K562 (cell line): ENCODE results near the gene GGA3. TPM values are rescaled to one million over a fixed set of nuclear protein-coding genes. Genes with fewer than 3 reads are reported as not detected.

Experiments
- ATAC-seq: fragments of 200-7000 bp; cut with Tn5 transposase; 3 replicates; pipeline ENCODE4 v1.9.1; 2020; ENCODE audit warnings: moderate library complexity
- BruUV-seq: library from RNA; stranded (reverse); fragments of 400-500 nt; replicated peaks from 2 replicates; lab custom pipeline; 2021; lab: Mats Ljungman, UMichigan
- CTCF ChIA-PET: fragments of 300-600 bp; formaldehyde crosslinking; extraction: SDS; loops from one replicate; lab custom pipeline; 2021; ENCODE audit warnings: low intra/inter-chr PET ratio; lab: Yijun Ruan, JAX
- POLR2A ChIA-PET: fragments of 300-600, 350-650 bp; sonication (Branson Sonifier 250); formaldehyde crosslinking; extraction: SDS; loops from one replicate; lab custom pipeline; 2021; ENCODE audit warnings: antibody characterized with exemption, inconsistent platforms; lab: Yijun Ruan, JAX
- DNase-seq, 4 experiments: peaks; one replicate each; pipeline versions ENCODE4 v3.0.0 to v3.0.0-alpha.2; 2011 to 2018; ENCODE audit warnings: low spot score in 3 of 4, mixed read lengths in 3 of 4; ENCODE audit errors: extremely low read depth in 1 of 4
- FAIRE-seq: peaks from 2 replicates; lab custom pipeline; 2011; peaks lifted over from hg19 to GRCh38; lab: Jason Lieb, UNC
- H2AFZ ChIP-seq: 2 replicates; pipeline ENCODE4 v1.6.0; 2011; ENCODE audit warnings: low read depth, low read length, control low read depth, inconsistent platforms
- H3K27ac ChIP-seq: fragments of 200-600 bp; 3 replicates; pipeline ENCODE4 v1.8.0; 2011; ENCODE audit warnings: low read depth, mild to moderate bottlenecking, control low read depth, inconsistent platforms, low read length, moderate library complexity, mixed read lengths; ENCODE audit errors: extremely low read depth
- H3K27me3 ChIP-seq, 2 experiments: fragments of 300-600 bp in 1 of 2; 2 replicates in 1 of 2; 3 replicates in 1 of 2; pipeline versions ENCODE4 v1.6.0 to v1.8.0; 2011; ENCODE audit warnings: inconsistent platforms in 2 of 2, low read length in 2 of 2, mild to moderate bottlenecking in 1 of 2, mixed read lengths in 1 of 2, moderate library complexity in 1 of 2; ENCODE audit not compliant: control insufficient read depth in 2 of 2, insufficient read depth in 2 of 2
- H3K36me3 ChIP-seq: fragments of 300-600 bp; 3 replicates; pipeline ENCODE4 v1.8.0; 2011; ENCODE audit warnings: mild to moderate bottlenecking, low read length, inconsistent platforms; ENCODE audit not compliant: control insufficient read depth, insufficient read depth
- H3K4me1 ChIP-seq, 2 experiments: fragments of 200-600 bp in 1 of 2; replicated peaks in 1 of 2; 2 replicates in 1 of 2; 3 replicates in 1 of 2; pipeline versions ENCODE4 v1.5.1 to v1.8.0; 2011; ENCODE audit warnings: inconsistent platforms in 2 of 2, low read length in 2 of 2, mild to moderate bottlenecking in 1 of 2, mixed read lengths in 1 of 2, moderate library complexity in 1 of 2; ENCODE audit not compliant: control insufficient read depth in 2 of 2, insufficient read depth in 2 of 2
- H3K4me2 ChIP-seq: 2 replicates; pipeline ENCODE4 v1.6.1; 2011; ENCODE audit warnings: low read length, control low read depth, inconsistent platforms, mixed read lengths; ENCODE audit not compliant: insufficient read depth
- H3K4me3 ChIP-seq: fragments of 200-600 bp; sonication (generic), shearing (Covaris generic); 2 replicates; pipeline ENCODE4 v1.5.1; 2016; ENCODE audit warnings: control low read depth, inconsistent platforms
- H3K79me2 ChIP-seq: fragments of 200-600 bp; 3 replicates; pipeline ENCODE4 v1.8.0; 2011; ENCODE audit warnings: low read length, inconsistent platforms; ENCODE audit not compliant: control insufficient read depth, insufficient read depth
- H3K9ac ChIP-seq, 2 experiments: 2 replicates each; pipeline versions ENCODE4 v1.6.0 to v1.6.1; 2011; ENCODE audit warnings: low read depth in 2 of 2, low read length in 2 of 2, control low read depth in 1 of 2, inconsistent platforms in 1 of 2, mild to moderate bottlenecking in 1 of 2, mixed read lengths in 1 of 2; ENCODE audit not compliant: insufficient read depth in 1 of 2
- H3K9me1 ChIP-seq: one replicate; pipeline ENCODE4 v1.6.0; 2011; ENCODE audit warnings: inconsistent platforms, mild to moderate bottlenecking, low read length, moderate library complexity; ENCODE audit not compliant: control insufficient read depth, insufficient read depth
- H3K9me3 ChIP-seq: replicated peaks from 2 replicates; pipeline ENCODE4 v1.5.1; 2011; ENCODE audit warnings: low read depth, low read length, inconsistent platforms; ENCODE audit not compliant: control insufficient read depth, insufficient read depth
- H4K20me1 ChIP-seq: replicated peaks from 2 replicates; pipeline ENCODE4 v1.6.1; 2011; ENCODE audit warnings: low read length, inconsistent platforms, mixed read lengths; ENCODE audit not compliant: control insufficient read depth, insufficient read depth
- CBX5 ChIP-seq: IDR thresholded peaks from 2 replicates; pipeline ENCODE4 v1.6.1; 2014; ENCODE audit warnings: low read depth, borderline replicate concordance
- DNMT1 ChIP-seq: fragments of 450-650 bp; IDR thresholded peaks from 2 replicates; pipeline ENCODE4 v1.6.1; 2016; ENCODE audit warnings: antibody characterized with exemption, mild to moderate bottlenecking
- ELK3 ChIP-seq: fragments of 450-650 bp; formaldehyde crosslinking; IDR thresholded peaks from 2 replicates; pipeline ENCODE4 v1.4.0; 2020; ENCODE audit warnings: mild to moderate bottlenecking
- ETS1 ChIP-seq: conservative IDR thresholded peaks from 2 replicates; pipeline ENCODE4 v1.6.1; 2011; ENCODE audit warnings: low read depth, mild to moderate bottlenecking, low read length; ENCODE audit not compliant: control insufficient read depth
- HDAC8 ChIP-seq: fragments of 450-650 bp; IDR thresholded peaks from 2 replicates; pipeline ENCODE4 v1.6.1; 2016; ENCODE audit warnings: mild to moderate bottlenecking, missing genetic modification characterization, moderate library complexity, missing compliant biosample characterization
- KAT8 ChIP-seq: fragments of 450-650 bp; IDR thresholded peaks from 2 replicates; pipeline ENCODE4 v1.6.1; 2016; ENCODE audit warnings: low read depth, mild to moderate bottlenecking
- OTX1 ChIP-seq: fragments of 450-650 bp; formaldehyde crosslinking; IDR thresholded peaks from 2 replicates; pipeline ENCODE4 v1.4.0; 2022; ENCODE audit warnings: mild to moderate bottlenecking
- RUNX1 ChIP-seq: sonication (generic); IDR thresholded peaks from 2 replicates; pipeline ENCODE4 v1.6.1; 2016; ENCODE audit warnings: antibody characterized with exemption, low read depth
- YY1 ChIP-seq, 3 experiments: IDR thresholded peaks; 2 replicates each; pipeline ENCODE4 v1.6.1; 2011; ENCODE audit warnings: low read length in 2 of 3, mild to moderate bottlenecking in 2 of 3, moderate library complexity in 2 of 3, borderline replicate concordance in 1 of 3, control low read depth in 1 of 3, low read depth in 1 of 3; ENCODE audit not compliant: insufficient read depth in 3 of 3, insufficient replicate concordance in 2 of 3, control insufficient read depth in 1 of 3, insufficient read length in 1 of 3; ENCODE audit errors: extremely low read depth in 1 of 3
- WGBS: fragments of 100-300 bp; shearing (Covaris generic); methylation state at CpG from one replicate; pipeline ENCODE4 v1.1.6; 2016; ENCODE audit warnings: low coverage, mixed read lengths; ENCODE audit not compliant: insufficient coverage; ENCODE audit errors: missing lambda C conversion rate; 5-methylcytosine and 5-hydroxymethylcytosine counted together
- in situ Hi-C: fragments of 300-500 bp; cut with MboI; formaldehyde crosslinking; loops from 4 replicates; pipeline ENCODE4 v1.15.0; 2018; ENCODE audit warnings: inconsistent platforms, mixed read lengths
- intact Hi-C: fragments of 100-400 bp; cut with micrococcal nuclease; formaldehyde crosslinking; loops from 2 replicates; pipeline ENCODE4 v1.14.2; 2022
- polyA plus RNA-seq, 8 experiments: library from polyadenylated mRNA; depleted of rRNA in 4 of 8; stranded (reverse) in 5 of 8; unstranded in 3 of 8; fragments of >200 nt; fragmentation: Nextera tagmentation in 2 of 8; fragmentation: Illumina TruSeq in 1 of 8; extraction: Ambion mirVana in 2 of 8; extraction: Trizol in 1 of 8; gene quantifications; 2 replicates each; pipeline versions ENCODE4 v1.2.1 to v1.2.3, GENCODE V29; 2011 to 2014; ENCODE audit warnings: inconsistent platforms in 1 of 8, missing spikeins in 1 of 8
- total RNA-seq, 7 experiments: library from RNA; depleted of rRNA in 6 of 7; stranded (reverse); fragments of >200 nt in 6 of 7; fragmentation: Illumina TruSeq in 2 of 7; extraction: Trizol in 2 of 7; gene quantifications; 2 replicates each; pipeline versions ENCODE4 v1.2.1 to v1.2.3, GENCODE V29; 2011 to 2021; ENCODE audit warnings: low replicate concordance in 1 of 7
- TF ChIP-seq, protein P1 (sequence below), 2 experiments: IDR thresholded peaks; 2 replicates each; pipeline ENCODE4 v1.6.1; 2011; ENCODE audit warnings: borderline replicate concordance in 1 of 2, control low read depth in 1 of 2, low read depth in 1 of 2, low read length in 1 of 2, mild to moderate bottlenecking in 1 of 2, mixed read lengths in 1 of 2, moderate library complexity in 1 of 2; ENCODE audit not compliant: insufficient read depth in 1 of 2, insufficient read length in 1 of 2, poor library complexity in 1 of 2, severe bottlenecking in 1 of 2; ENCODE audit errors: extremely low read depth in 1 of 2
- TF ChIP-seq, protein P2 (sequence below), 2 experiments: IDR thresholded peaks; 2 replicates each; pipeline ENCODE4 v1.6.1; 2012; ENCODE audit warnings: improper control_type of control experiment in 2 of 2, low read depth in 2 of 2, low read length in 2 of 2, borderline replicate concordance in 1 of 2

The GGA3 gene
- total and polyA plus RNA-seq, 9 of the 15 experiments (the other 6 are each of a cell fraction or from before 2014, with no cell fraction given) = 5.7 to 64.9 (median 25.4) TPM

DNA sequence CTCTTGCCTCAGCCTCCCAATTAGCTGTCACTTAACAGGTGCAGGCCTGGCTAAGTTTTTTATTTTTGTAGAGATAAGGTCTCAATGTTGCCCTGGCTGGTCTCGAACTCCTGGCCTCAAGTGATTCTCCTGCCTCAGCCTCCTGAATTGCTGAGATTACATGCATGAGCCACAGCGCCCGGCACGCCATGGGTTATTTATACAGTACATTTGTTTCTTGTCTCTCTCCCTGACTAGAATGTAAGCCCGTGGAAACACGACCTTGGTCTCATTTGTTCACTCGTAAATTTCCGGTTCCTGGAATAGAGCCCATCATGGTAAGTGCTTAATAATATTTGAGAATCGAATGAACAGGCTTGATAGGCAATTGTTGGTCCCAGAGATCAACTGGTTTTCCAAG lies 25.8 kb upstream of the GGA3 start (continued):
- TF ChIP-seq, protein P1, sequence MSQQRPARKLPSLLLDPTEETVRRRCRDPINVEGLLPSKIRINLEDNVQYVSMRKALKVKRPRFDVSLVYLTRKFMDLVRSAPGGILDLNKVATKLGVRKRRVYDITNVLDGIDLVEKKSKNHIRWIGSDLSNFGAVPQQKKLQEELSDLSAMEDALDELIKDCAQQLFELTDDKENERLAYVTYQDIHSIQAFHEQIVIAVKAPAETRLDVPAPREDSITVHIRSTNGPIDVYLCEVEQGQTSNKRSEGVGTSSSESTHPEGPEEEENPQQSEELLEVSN (IDR thresholded peaks at IDR 0.05; ENCODE audit: borderline replicate concordance in 1 of 2, extremely low read depth in 1 of 2, insufficient read depth in 1 of 2, insufficient read length in 1 of 2, low read depth in 1 of 2, low read length in 1 of 2, poor library complexity in 1 of 2, severe bottlenecking in 1 of 2) = no peak
- no peak for TF ChIP-seq YY1 (IDR thresholded peaks at IDR 0.05; ENCODE audit: borderline replicate concordance in 1 of 3, control insufficient read depth in 1 of 3, extremely low read depth in 1 of 3, insufficient read depth in 3 of 3, insufficient read length in 1 of 3, insufficient replicate concordance in 2 of 3, low read depth in 1 of 3, low read length in 2 of 3)
- no peak for TF ChIP-seq HDAC8 (tag)
- TF ChIP-seq, protein P2, sequence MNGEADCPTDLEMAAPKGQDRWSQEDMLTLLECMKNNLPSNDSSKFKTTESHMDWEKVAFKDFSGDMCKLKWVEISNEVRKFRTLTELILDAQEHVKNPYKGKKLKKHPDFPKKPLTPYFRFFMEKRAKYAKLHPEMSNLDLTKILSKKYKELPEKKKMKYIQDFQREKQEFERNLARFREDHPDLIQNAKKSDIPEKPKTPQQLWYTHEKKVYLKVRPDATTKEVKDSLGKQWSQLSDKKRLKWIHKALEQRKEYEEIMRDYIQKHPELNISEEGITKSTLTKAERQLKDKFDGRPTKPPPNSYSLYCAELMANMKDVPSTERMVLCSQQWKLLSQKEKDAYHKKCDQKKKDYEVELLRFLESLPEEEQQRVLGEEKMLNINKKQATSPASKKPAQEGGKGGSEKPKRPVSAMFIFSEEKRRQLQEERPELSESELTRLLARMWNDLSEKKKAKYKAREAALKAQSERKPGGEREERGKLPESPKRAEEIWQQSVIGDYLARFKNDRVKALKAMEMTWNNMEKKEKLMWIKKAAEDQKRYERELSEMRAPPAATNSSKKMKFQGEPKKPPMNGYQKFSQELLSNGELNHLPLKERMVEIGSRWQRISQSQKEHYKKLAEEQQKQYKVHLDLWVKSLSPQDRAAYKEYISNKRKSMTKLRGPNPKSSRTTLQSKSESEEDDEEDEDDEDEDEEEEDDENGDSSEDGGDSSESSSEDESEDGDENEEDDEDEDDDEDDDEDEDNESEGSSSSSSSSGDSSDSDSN (IDR thresholded peaks at IDR 0.05; ENCODE audit: borderline replicate concordance in 1 of 2, low read depth in 2 of 2, low read length in 2 of 2) = no peak

DNA sequence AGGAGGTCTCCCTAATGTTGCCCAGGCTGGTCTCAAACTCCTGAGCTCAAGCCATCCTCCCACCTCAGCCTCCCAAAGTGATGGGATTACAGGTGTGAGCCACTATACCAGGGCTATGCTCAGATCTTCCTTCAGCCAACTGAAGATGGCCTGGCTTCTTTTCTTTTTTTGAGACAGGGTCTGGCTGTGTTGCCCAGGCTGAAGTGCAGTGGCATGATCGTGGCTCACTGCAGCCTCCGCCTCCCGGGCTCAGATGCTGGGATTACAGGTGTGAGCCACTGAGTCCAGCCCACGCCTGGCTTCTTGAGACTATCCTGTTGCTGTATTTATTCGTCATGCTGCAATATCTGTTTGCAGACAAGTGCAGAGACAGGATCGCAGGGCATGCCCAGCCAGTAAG lies 23.7 kb upstream of the GGA3 start:
- 93% methylated on average over 6 of the region's 6 CpGs for WGBS
- ChIA-PET POLR2A (interaction anchor here (5.8 kb wide), 1 partner anchor 13 kb away, joined by 43 read pairs; the partner anchor contains the start of gene MIF4GD), CTCF (no interaction called here)
- no peak overlapping the region for H3K4me3 ChIP-seq
- H3K36me3 ChIP-seq = peaks cover 59% of the 10 kb centered on the region
- BruUV-seq = no TSS peak
- intact Hi-C loops (loop anchor here (10.0 kb wide), 1 partner anchor 240 kb away; the partner anchor contains the start of gene LLGL2), in situ Hi-C loops (no loop called here)
- no peak overlapping the region for H3K9ac ChIP-seq
- peaks cover 2 to 16% of the 10 kb centered on the region in 2 experiments; a peak in 2 of 5 replicates for H3K4me1 ChIP-seq
- no peaks in the 10 kb centered on the region for H3K9me1 ChIP-seq
- ATAC-seq (no peak), DNase-seq (no peak), FAIRE-seq (no peak)
- no peaks in the 10 kb centered on the region for H3K27me3 ChIP-seq
- H3K27ac ChIP-seq = no peak overlapping the region
- H3K9me3 ChIP-seq = no peaks in the 10 kb centered on the region
- H4K20me1 ChIP-seq = no peaks in the 10 kb centered on the region
- no peak overlapping the region for H3K4me2 ChIP-seq
- H2AFZ ChIP-seq = no peak overlapping the region
- peaks cover 34% of the 10 kb centered on the region for H3K79me2 ChIP-seq
- TF ChIP-seq ETS1 = no peak
- no peak for TF ChIP-seq ELK3
- no peak for TF ChIP-seq RUNX1
- TF ChIP-seq DNMT1 = no peak
- no peak for TF ChIP-seq KAT8
- no peak for TF ChIP-seq OTX1
- TF ChIP-seq CBX5 = no peak
